GM12878 (cell line): ENCODE results near the gene HAUS7. TPM values are rescaled to one million over a fixed set of nuclear protein-coding genes. Genes with fewer than 3 reads are reported as not detected.

Experiments
- ATAC-seq: fragments of 200-7000 bp; cut with Tn5 transposase; 3 replicates; pipeline ENCODE4 v1.9.1; 2020; ENCODE audit warnings: mild to moderate bottlenecking, moderate library complexity
- BruUV-seq: library from RNA; stranded (reverse); fragments of 400-500 nt; replicated peaks from 2 replicates; lab custom pipeline; 2021; lab: Mats Ljungman, UMichigan
- CTCF ChIA-PET: fragments of 300-600 bp; sonication (Branson Sonifier 250); formaldehyde crosslinking; extraction: SDS; loops from one replicate; lab custom pipeline; 2021; ENCODE audit warnings: inconsistent platforms; lab: Yijun Ruan, JAX
- POLR2A ChIA-PET: fragments of 350-600 bp; formaldehyde crosslinking; extraction: SDS; loops from one replicate; lab custom pipeline; 2021; ENCODE audit warnings: inconsistent platforms; lab: Charles Lee
- RAD21 ChIA-PET: fragments of 300-600 bp; sonication (Branson Sonifier 250); formaldehyde crosslinking; loops from one replicate; lab custom pipeline; 2023; ENCODE audit warnings: antibody characterized with exemption; ENCODE audit not compliant: unreplicated experiment; lab: Charles Lee
- SMC1A ChIA-PET: fragments of 300-600 bp; sonication (Branson Sonifier 250); formaldehyde crosslinking; loops from one replicate; lab custom pipeline; 2023; ENCODE audit not compliant: unreplicated experiment, uncharacterized antibody; lab: Charles Lee
- DNase-seq: peaks from one replicate; pipeline ENCODE4 v3.0.0-alpha.2; 2011; ENCODE audit warnings: low read depth, low spot score
- FAIRE-seq: peaks from 3 replicates; lab custom pipeline; 2011; peaks lifted over from hg19 to GRCh38; lab: Jason Lieb, UNC
- H2AFZ ChIP-seq: 2 replicates; pipeline ENCODE4 v1.6.0; 2011; ENCODE audit warnings: low read depth, low read length, control low read depth; ENCODE audit not compliant: control insufficient read depth
- H3K27ac ChIP-seq: 2 replicates; pipeline ENCODE4 v1.5.1; 2011; ENCODE audit warnings: control low read depth; ENCODE audit not compliant: control insufficient read depth, insufficient read depth
- H3K27me3 ChIP-seq, 2 experiments: replicated peaks in 1 of 2; 2 replicates each; pipeline versions ENCODE4 v1.6.0 to v1.6.1; 2011; ENCODE audit warnings: low read length in 1 of 2; ENCODE audit not compliant: control insufficient read depth in 2 of 2, insufficient read depth in 2 of 2
- H3K36me3 ChIP-seq, 2 experiments: 2 replicates each; pipeline ENCODE4 v1.5.1; 2011; ENCODE audit warnings: low read length in 1 of 2; ENCODE audit not compliant: control insufficient read depth in 2 of 2, insufficient read depth in 2 of 2
- H3K4me1 ChIP-seq: 2 replicates; pipeline ENCODE4 v1.6.1; 2011; ENCODE audit warnings: mild to moderate bottlenecking, low read length, moderate library complexity, mixed read lengths; ENCODE audit not compliant: control insufficient read depth, insufficient read depth
- H3K4me2 ChIP-seq: 2 replicates; pipeline ENCODE4 v1.6.0; 2011; ENCODE audit warnings: control low read depth; ENCODE audit not compliant: control insufficient read depth, insufficient read depth
- H3K4me3 ChIP-seq: fragments of 200-600 bp; sonication (generic); 2 replicates; pipeline ENCODE4 v1.5.1; 2016
- H3K79me2 ChIP-seq: 2 replicates; pipeline ENCODE4 v1.6.0; 2011; ENCODE audit warnings: low read length; ENCODE audit not compliant: control insufficient read depth, insufficient read depth
- H3K9ac ChIP-seq: 2 replicates; pipeline ENCODE4 v1.8.0; 2011; ENCODE audit warnings: low read length, control low read depth, mixed read lengths; ENCODE audit not compliant: control insufficient read depth, insufficient read depth
- H3K9me3 ChIP-seq: replicated peaks from 3 replicates; pipeline ENCODE4 v1.5.1; 2011; ENCODE audit warnings: mild to moderate bottlenecking, low read length; ENCODE audit not compliant: control insufficient read depth, insufficient read depth
- H4K20me1 ChIP-seq: 2 replicates; pipeline ENCODE4 v1.6.0; 2011; ENCODE audit not compliant: control insufficient read depth, insufficient read depth
- ATF2 ChIP-seq: IDR thresholded peaks from 2 replicates; pipeline ENCODE4 v1.6.1; 2012; ENCODE audit warnings: low read length, inconsistent platforms
- BHLHE40 ChIP-seq, 2 experiments: fragments of 450-650 bp in 1 of 2; IDR thresholded peaks; 2 replicates each; pipeline ENCODE4 v1.6.1; 2011 to 2017; ENCODE audit warnings: low read depth in 2 of 2, borderline replicate concordance in 1 of 2, improper control_type of control experiment in 1 of 2, low read length in 1 of 2, mild to moderate bottlenecking in 1 of 2
- CBX3 ChIP-seq: fragments of 200-600 bp; sonication (generic); IDR thresholded peaks from 2 replicates; pipeline ENCODE4 v1.6.1; 2016; ENCODE audit warnings: low read depth, borderline replicate concordance
- CHD2 ChIP-seq: IDR thresholded peaks from 2 replicates; pipeline ENCODE4 v1.6.1; 2011; ENCODE audit warnings: low read depth, low read length, improper control_type of control experiment, borderline replicate concordance
- IKZF1 ChIP-seq: fragments of 450-650 bp; conservative IDR thresholded peaks from 2 replicates; pipeline ENCODE4 v1.6.1; 2017; ENCODE audit warnings: antibody characterized with exemption, mild to moderate bottlenecking
- MXI1 ChIP-seq: fragments of 150-350 bp; IDR thresholded peaks from 2 replicates; pipeline ENCODE4 v1.6.1; 2011; ENCODE audit warnings: low read depth, mild to moderate bottlenecking, inconsistent platforms, low read length, improper control_type of control experiment
- NR2F1 ChIP-seq: fragments of 450-650 bp; conservative IDR thresholded peaks from 2 replicates; pipeline ENCODE4 v1.6.1; 2017; ENCODE audit warnings: mild to moderate bottlenecking
- POU2F2 ChIP-seq: IDR thresholded peaks from 3 replicates; pipeline ENCODE4 v1.6.1; 2011; ENCODE audit warnings: low read depth, mild to moderate bottlenecking, low read length, borderline replicate concordance
- RFX5 ChIP-seq: IDR thresholded peaks from 2 replicates; pipeline ENCODE4 v1.6.1; 2011; ENCODE audit warnings: low read depth, low read length, improper control_type of control experiment
- RUNX3 ChIP-seq: IDR thresholded peaks from 2 replicates; pipeline ENCODE4 v1.6.1; 2012; ENCODE audit warnings: low read length, inconsistent platforms
- SMAD1 ChIP-seq: fragments of 450-650 bp; IDR thresholded peaks from 2 replicates; pipeline ENCODE4 v1.6.1; 2018; ENCODE audit warnings: mild to moderate bottlenecking, low read depth; ENCODE audit not compliant: partially characterized antibody
- ZBTB40 ChIP-seq: fragments of 450-650 bp; IDR thresholded peaks from 2 replicates; pipeline ENCODE4 v1.6.1; 2016; ENCODE audit warnings: mild to moderate bottlenecking, moderate library complexity, borderline replicate concordance
- ZNF24 ChIP-seq: fragments of 450-650 bp; IDR thresholded peaks from 2 replicates; pipeline ENCODE4 v1.6.1; 2017; ENCODE audit warnings: antibody characterized with exemption, mild to moderate bottlenecking
- WGBS: methylation state at CpG from one replicate; pipeline ENCODE4 v1.1.6; 2016; ENCODE audit warnings: low lambda C conversion rate; ENCODE audit not compliant: insufficient replicate concordance, insufficient coverage; ENCODE audit errors: missing lambda C conversion rate; 5-methylcytosine and 5-hydroxymethylcytosine counted together
- in situ Hi-C: fragments of 300-500 bp; cut with MboI; formaldehyde crosslinking; loops from 9 replicates; pipeline ENCODE4 v1.14.3; 2018; ENCODE audit warnings: mixed read lengths
- intact Hi-C: fragments of 100-400 bp; cut with micrococcal nuclease; formaldehyde crosslinking; loops from one replicate; pipeline ENCODE4 v1.14.2; 2022; ENCODE audit not compliant: unreplicated experiment
- polyA plus RNA-seq, 11 experiments: library from polyadenylated mRNA; depleted of rRNA in 4 of 11; unstranded in 6 of 11; stranded (reverse) in 5 of 11; fragments of >200 nt; fragmentation: Nextera tagmentation in 4 of 11; fragmentation: Illumina TruSeq in 1 of 11; extraction: Ambion mirVana in 4 of 11; extraction: Trizol in 1 of 11; gene quantifications; 1 replicate in 1 of 11; 2 replicates in 10 of 11; pipeline versions ENCODE4 v1.2.1 to v1.2.3, GENCODE V29; 2011 to 2016; ENCODE audit warnings: inconsistent platforms in 2 of 11, missing spikeins in 2 of 11, low read depth in 1 of 11
- total RNA-seq, 4 experiments: library from RNA; depleted of rRNA in 3 of 4; stranded (reverse); fragments of >200 nt in 3 of 4; fragmentation: Illumina TruSeq in 1 of 4; extraction: Trizol in 1 of 4; gene quantifications; 2 replicates each; pipeline versions ENCODE4 v1.2.1 to v1.2.3, GENCODE V29; 2013 to 2021

Gene HAUS7
- total and polyA plus RNA-seq, 10 of the 15 experiments (the other 5 are each of a cell fraction or from before 2014, with no cell fraction given) = 6.7 to 63.3 (median 24.1) TPM

- no peak for TF ChIP-seq POU2F2
- TF ChIP-seq RUNX3 = no peak
- no peak for TF ChIP-seq BHLHE40 (IDR thresholded peaks at IDR 0.05; ENCODE audit: borderline replicate concordance in 1 of 2, low read depth in 2 of 2, low read length in 1 of 2)
- no peak for TF ChIP-seq CBX3
- TF ChIP-seq RFX5 = no peak
- no peak for TF ChIP-seq NR2F1
- TF ChIP-seq ZBTB40 = no peak
- no peak for TF ChIP-seq SMAD1
- no peak for TF ChIP-seq IKZF1
Observed at GRCh38 chrX:153406903-153407302, 63.5 kb downstream of the HAUS7 start (continued).

GRCh38 chrX:153406011-153406410 lies 64.4 kb downstream of the HAUS7 start:
- H3K4me1 ChIP-seq = no peaks in the 10 kb centered on the region

More at GRCh38 chrX:153406011-153406410, 64.4 kb downstream of the HAUS7 start:
- Histone ChIP-seq H3K4me3 (no peak overlapping the region), H4K20me1 (no peaks in the 10 kb centered on the region), H3K4me2 (no peak overlapping the region), H3K9ac (no peak overlapping the region), H3K36me3 (no peaks in the 10 kb centered on the region), H3K79me2 (no peaks in the 10 kb centered on the region), H3K27ac (no peak overlapping the region), H3K9me3 (no peaks in the 10 kb centered on the region; the same call in 2 of the 3 replicates), H3K27me3 (no peaks in the 10 kb centered on the region), H2AFZ (no peak overlapping the region)
- CTCF ChIA-PET = no interaction called here
- no TSS peak for BruUV-seq
- ATAC-seq (no peak), DNase-seq (no peak), FAIRE-seq (no peak)
- RAD21 ChIA-PET = no interaction called here
- POLR2A ChIA-PET = no interaction called here
- in situ Hi-C loops (no loop called here), intact Hi-C loops (no loop called here)
- SMC1A ChIA-PET = no interaction called here
- 63% methylated on average over 9 of the region's 9 CpGs for WGBS
- TF ChIP-seq ATF2 (no peak), MXI1 (no peak), ZNF24 (no peak), CHD2 (no peak)
